Right atrium auricular region (tissue), 2 donors: ENCODE measurements around the gene ACADSB. TPM values are rescaled to one million over a fixed set of nuclear protein-coding genes. Genes with fewer than 3 reads are reported as not detected.

Experiments
- DNase-seq: peaks from one replicate; pipeline ENCODE4 v3.0.0-alpha.2; 2019; ENCODE audit warnings: low spot score
- H3K27ac ChIP-seq, 2 donors: fragments of 200-600 bp; sonication (generic); 1 replicate in 1 of 2; 2 replicates in 1 of 2; pipeline ENCODE4 v1.5.1; 2016 to 2019
- H3K27me3 ChIP-seq, 2 donors: fragments of 200-600 bp; sonication (generic); one replicate each; pipeline versions ENCODE4 v1.5.1 to v1.6.0; 2017 to 2019
- H3K36me3 ChIP-seq: fragments of 200-600 bp; sonication (generic); one replicate; pipeline ENCODE4 v1.5.1; 2016
- H3K4me1 ChIP-seq, 2 donors: fragments of 200-600 bp; sonication (generic); one replicate each; pipeline versions ENCODE4 v1.5.1 to v1.6.0; 2017 to 2019
- H3K4me3 ChIP-seq, 2 donors: fragments of 200-600 bp; sonication (generic); 1 replicate in 1 of 2; 2 replicates in 1 of 2; pipeline ENCODE4 v1.5.1; 2017 to 2019; ENCODE audit warnings: mild to moderate bottlenecking in 1 of 2, moderate library complexity in 1 of 2
- H3K9me3 ChIP-seq, 2 donors: fragments of 200-600 bp; sonication (generic); one replicate each; pipeline ENCODE4 v1.5.1; 2019
- total RNA-seq, 2 donors: library from RNA; depleted of rRNA; stranded (reverse); fragments of >200 nt; gene quantifications; one replicate each; pipeline ENCODE4 v1.1.0, GENCODE V29; 2016
- TF ChIP-seq, protein P1 (sequence below), 2 donors: fragments of 200-600 bp; sonication (generic); IDR thresholded peaks; one replicate each; pipeline ENCODE4 v1.5.1; 2019; ENCODE audit warnings: antibody characterized with exemption in 2 of 2

Gene ACADSB
- total RNA-seq, 2 donors from 2014 or later, result 17.7 to 41.1 TPM

DNA sequence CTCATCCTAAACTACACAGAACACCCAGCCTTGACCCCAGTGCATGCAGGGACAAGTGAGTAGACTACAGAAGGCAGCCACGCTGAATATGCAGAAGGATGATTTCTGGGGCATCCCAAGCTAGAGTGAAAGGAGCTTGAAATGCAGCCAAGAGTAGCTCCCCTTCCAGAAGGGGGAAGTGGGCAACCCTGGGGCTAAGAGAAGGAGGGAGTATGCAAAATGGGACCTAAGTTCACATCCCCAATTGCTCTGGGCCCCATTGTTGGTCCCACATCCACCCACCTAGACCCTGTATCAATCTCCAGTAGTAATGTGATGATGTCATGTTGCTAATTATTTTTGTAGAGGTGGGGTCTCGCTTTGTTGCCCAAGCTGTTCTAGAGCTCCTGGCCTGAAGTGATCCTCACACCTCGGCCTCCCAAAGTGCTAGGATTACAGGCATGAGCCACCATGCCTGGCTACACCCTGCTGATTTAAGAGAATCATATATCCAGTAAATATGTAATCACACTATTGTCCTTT is 34.2 kb upstream of the ACADSB start:
- H3K4me3 ChIP-seq, result no peak overlapping the region
- peaks cover 0 to 3% of the 10 kb centered on the region in 2 donors for H3K4me1 ChIP-seq
- H3K27me3 ChIP-seq, result no peaks in the 10 kb centered on the region
- TF ChIP-seq, protein P1, sequence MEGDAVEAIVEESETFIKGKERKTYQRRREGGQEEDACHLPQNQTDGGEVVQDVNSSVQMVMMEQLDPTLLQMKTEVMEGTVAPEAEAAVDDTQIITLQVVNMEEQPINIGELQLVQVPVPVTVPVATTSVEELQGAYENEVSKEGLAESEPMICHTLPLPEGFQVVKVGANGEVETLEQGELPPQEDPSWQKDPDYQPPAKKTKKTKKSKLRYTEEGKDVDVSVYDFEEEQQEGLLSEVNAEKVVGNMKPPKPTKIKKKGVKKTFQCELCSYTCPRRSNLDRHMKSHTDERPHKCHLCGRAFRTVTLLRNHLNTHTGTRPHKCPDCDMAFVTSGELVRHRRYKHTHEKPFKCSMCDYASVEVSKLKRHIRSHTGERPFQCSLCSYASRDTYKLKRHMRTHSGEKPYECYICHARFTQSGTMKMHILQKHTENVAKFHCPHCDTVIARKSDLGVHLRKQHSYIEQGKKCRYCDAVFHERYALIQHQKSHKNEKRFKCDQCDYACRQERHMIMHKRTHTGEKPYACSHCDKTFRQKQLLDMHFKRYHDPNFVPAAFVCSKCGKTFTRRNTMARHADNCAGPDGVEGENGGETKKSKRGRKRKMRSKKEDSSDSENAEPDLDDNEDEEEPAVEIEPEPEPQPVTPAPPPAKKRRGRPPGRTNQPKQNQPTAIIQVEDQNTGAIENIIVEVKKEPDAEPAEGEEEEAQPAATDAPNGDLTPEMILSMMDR (IDR thresholded peaks at IDR 0.05), result no peak
- no peak overlapping the region for H3K27ac ChIP-seq
- H3K9me3 ChIP-seq, result no peaks in the 10 kb centered on the region
- no peak for DNase-seq
- no peaks in the 10 kb centered on the region for H3K36me3 ChIP-seq

DNA sequence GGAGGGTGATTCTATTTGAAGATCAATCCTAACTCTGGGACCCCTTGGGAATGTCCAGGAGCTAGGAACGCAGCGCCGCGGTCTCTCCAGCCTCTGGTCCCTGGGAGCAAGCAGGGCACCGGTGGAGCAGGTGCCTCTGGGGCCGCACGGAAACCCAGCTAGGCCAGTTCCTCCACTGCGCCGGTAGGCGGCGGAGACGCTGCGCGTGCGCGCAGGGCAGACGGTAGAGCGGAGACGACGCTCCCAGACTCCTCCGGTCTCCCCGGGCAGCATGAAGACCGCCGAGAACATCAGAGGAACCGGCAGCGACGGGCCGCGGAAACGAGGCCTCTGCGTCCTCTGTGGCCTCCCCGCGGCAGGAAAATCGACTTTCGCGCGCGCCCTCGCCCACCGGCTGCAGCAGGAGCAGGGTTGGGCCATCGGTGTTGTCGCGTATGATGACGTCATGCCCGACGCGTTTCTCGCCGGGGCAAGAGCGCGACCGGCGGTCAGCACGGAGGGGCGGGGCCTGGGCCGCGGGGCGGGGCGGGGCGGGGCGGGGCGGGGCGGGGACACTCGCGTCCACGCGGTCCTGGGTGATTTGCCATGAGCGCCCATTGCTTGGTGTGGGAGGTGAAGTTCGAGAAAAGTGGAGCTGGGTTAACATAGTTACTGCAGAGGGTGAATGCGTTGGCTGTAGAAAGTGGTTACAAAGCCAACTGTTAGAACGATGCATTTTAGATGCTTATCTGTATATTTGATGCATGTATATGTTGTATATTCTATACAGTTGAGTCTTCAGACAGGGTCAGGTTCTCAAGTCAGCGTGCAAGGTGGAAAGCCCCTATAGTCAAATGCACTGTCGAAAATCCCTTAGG is 28.4 kb upstream of the ACADSB start, which contains the start of gene PSTK:
Gene PSTK, plus strand, starts transcription at position 193 of the 857 bp plus-strand sequence. Its CDS starts 79 bp downstream, at position 272.
- Histone ChIP-seq H3K4me1 (peaks cover 0 to 15% of the 10 kb centered on the region in 2 donors), H3K36me3 (no peaks in the 10 kb centered on the region)
- TF ChIP-seq, protein P1 (IDR thresholded peaks at IDR 0.05), result peak; percentile 89 to 98

DNA sequence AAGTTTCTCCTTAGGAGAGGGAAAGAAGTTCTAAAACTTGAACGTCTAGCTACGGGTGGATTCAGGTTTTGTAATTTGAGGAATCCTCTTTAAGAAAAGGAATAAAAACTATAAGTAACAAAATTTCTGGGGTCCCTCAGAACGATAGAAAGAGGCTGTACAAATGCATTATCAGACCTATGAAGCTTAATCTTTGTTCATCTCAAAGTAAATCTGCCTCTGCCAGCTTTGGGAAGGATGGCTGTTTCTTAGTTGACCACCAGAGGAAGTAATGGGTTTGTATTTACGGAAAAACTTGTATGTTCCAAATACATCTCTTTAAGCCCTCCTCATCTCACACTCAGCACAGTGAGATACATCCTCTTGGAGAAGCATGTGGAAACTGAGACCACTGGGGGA is 27.7 kb upstream of the ACADSB start:
- H3K9me3 ChIP-seq, result no peaks in the 10 kb centered on the region
- no peaks in the 10 kb centered on the region for H3K27me3 ChIP-seq
- peak overlapping the region; percentile 61 to 81 for H3K4me3 ChIP-seq
- TF ChIP-seq, protein P1 (IDR thresholded peaks at IDR 0.05), result peak in 1 of 2 donors; percentile 37
- no peak for DNase-seq
- no peaks in the 10 kb centered on the region for H3K36me3 ChIP-seq
- peak overlapping the region in 1 of 2 donors; percentile 91 for H3K27ac ChIP-seq
- peaks cover 0 to 15% of the 10 kb centered on the region in 2 donors for H3K4me1 ChIP-seq

More for the DNA sequence above, 28.4 kb upstream of the ACADSB start, which contains the start of gene PSTK:
- Histone ChIP-seq H3K4me3 (peak within 1 kb of the TSS; percentile 61 to 81), H3K9me3 (no peaks in the 10 kb centered on the region), H3K27me3 (no peaks in the 10 kb centered on the region), H3K27ac (peak within 1 kb of the TSS; percentile 91 to 96)
- DNase-seq, result peak; percentile 87

DNA sequence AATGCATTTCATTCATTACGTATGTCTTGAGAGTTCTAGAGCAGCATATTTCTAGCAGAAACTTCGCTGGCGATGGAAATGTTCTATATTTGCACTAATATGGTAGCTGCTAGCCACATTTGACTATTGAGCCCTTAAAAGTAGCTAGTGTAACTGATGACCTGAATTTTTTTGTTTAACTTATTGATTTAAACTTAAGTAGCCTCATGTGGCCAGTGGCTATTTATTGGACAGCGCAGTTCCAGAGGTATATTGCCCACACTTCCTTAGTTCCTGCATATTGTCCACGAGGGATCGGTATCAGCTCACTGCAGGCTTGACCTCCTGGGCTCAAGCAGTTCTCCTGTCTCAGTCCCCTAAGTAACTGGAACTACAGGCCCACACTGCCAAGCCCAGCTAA is 24.9 kb upstream of the ACADSB start:
- no peaks in the 10 kb centered on the region for H3K9me3 ChIP-seq
- TF ChIP-seq, protein P1 (IDR thresholded peaks at IDR 0.05), result no peak
- DNase-seq, result no peak

DNA sequence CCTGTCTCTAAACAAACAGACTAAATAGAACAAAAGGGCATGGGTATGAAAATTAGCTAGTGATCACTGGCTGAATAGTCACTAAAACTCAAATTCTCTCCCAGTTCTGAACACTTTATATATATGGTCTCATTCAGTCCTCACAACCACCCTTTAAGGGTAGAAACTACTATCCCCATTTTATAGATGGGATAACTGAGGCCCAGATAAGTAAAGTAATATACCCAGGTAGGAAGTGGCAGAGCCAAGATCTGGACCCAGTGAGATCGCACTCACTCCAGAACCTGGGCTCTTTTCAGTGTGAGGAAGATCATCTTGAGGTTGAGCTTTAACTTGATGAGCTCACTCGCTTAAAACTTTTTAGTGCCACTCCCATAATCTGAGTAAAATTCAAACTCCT is 24.1 kb upstream of the ACADSB start:
- H3K9me3 ChIP-seq, result no peaks in the 10 kb centered on the region
- no peak for DNase-seq
- H3K27ac ChIP-seq, result no peak overlapping the region
- H3K4me1 ChIP-seq, result peaks cover 0 to 11% of the 10 kb centered on the region in 2 donors
- H3K36me3 ChIP-seq, result no peaks in the 10 kb centered on the region
- no peak overlapping the region for H3K4me3 ChIP-seq
- no peaks in the 10 kb centered on the region for H3K27me3 ChIP-seq
- TF ChIP-seq, protein P1 (IDR thresholded peaks at IDR 0.05), result no peak

More for the DNA sequence above, 24.9 kb upstream of the ACADSB start:
- Histone ChIP-seq H3K36me3 (no peaks in the 10 kb centered on the region), H3K4me3 (no peak overlapping the region), H3K4me1 (peaks cover 0 to 15% of the 10 kb centered on the region in 2 donors), H3K27me3 (no peaks in the 10 kb centered on the region), H3K27ac (no peak overlapping the region)
